HG03280 (cell line): ENCODE measurements around the gene KRTAP6-1.

ENCODE experiments used
- ATAC-seq: cut with Tn5 transposase; IDR thresholded peaks from one replicate; pipeline ENCODE4 v1.9.1; 2021; ENCODE audit warnings: mild to moderate bottlenecking, moderate library complexity; ENCODE audit not compliant: unreplicated experiment

The KRTAP6-1 gene

GRCh38 chr21:30579346-30579745 lies 34.4 kb downstream of the KRTAP6-1 start:
- ATAC-seq, result no peak

DNA sequence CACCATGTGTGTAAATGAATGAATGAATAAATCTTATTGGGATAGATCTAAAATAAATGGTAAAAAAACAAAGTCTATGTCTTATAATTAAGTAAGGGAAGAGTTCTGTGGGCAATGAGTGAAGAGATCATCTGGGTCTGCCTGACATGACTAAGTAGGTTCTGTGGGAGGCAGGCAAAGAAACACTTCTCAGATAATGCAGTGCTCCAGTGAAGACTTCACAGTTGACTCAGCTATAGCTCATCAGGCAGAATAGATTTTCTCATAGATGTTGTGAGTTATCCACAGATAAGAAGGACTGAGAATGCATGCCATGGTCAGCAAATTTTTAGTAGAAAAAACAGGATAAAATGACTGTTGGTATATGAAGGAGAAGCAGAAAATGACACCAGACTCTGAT lies 36.0 kb downstream of the KRTAP6-1 start:
- ATAC-seq, result no peak

GRCh38 chr21:30567617-30568016 lies 46.1 kb downstream of the KRTAP6-1 start:
- no peak for ATAC-seq

DNA sequence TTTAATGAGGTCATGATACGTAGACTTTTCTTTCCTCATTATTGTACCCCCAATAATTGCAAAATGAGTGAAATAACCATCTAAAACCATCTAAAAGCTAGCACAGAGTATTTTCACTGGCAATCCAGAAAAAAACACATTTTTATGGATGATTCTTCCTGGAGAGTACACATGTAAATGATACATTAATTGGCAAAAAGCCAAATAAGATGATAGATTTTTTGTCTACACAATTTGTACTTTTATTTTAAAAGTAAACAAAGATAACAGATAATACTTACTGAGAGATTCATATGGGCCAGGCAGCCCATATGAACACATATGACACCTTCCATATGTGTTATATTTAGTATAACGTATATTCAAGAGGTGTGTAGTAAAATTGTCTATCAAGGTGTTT lies 50.1 kb downstream of the KRTAP6-1 start:
- ATAC-seq, result no peak
